Measurements from ENCODE around the gene CFAP20DC.
"Not testable (repeated sequence)": the region's sequence is repeated elsewhere in the genome, so short reads cannot be mapped to it uniquely, and the experiment has no call there.

Gene CFAP20DC

GRCh38 chr3:59049671-59050331, at the start of gene CFAP20DC:
CFAP20DC (minus strand) TSS chr3:59050025; CDS start chr3:59049631, 394 bp downstream.
- H3K27ac Mint-ChIP-seq: peak within 1 kb of the TSS; percentile 39
- H3K27me3 Mint-ChIP-seq (ENCODE audit: low read depth, poor library complexity): no peaks in the 10 kb centered on the region
- peak within 1 kb of the TSS; percentile 84 for H3K4me3 Mint-ChIP-seq
- H3K4me1 Mint-ChIP-seq: peaks cover 39% of the 10 kb centered on the region
- no peak for TF ChIP-seq CTCF (IDR thresholded peaks at IDR 0.05)
- peak; percentile 93 for DNase-seq
- H3K9me3 Mint-ChIP-seq: peaks cover 5% of the 10 kb centered on the region
- H3K36me3 Mint-ChIP-seq (ENCODE audit: low read depth): peaks cover 8% of the 10 kb centered on the region

- not testable (repeated sequence) for DNase-seq, H3K27ac Mint-ChIP-seq, H3K4me3 Mint-ChIP-seq
- peaks cover 31% of the 10 kb centered on the region for H3K9me3 Mint-ChIP-seq
- H3K4me1 Mint-ChIP-seq: peaks cover 32% of the 10 kb centered on the region
- peaks cover 13% of the 10 kb centered on the region for H3K27me3 Mint-ChIP-seq (ENCODE audit: low read depth, poor library complexity)
- peaks cover 15% of the 10 kb centered on the region for H3K36me3 Mint-ChIP-seq (ENCODE audit: low read depth)
Measured at GRCh38 chr3:59098516-59098915, 48.7 kb upstream of the CFAP20DC start.

GRCh38 chr3:59094446-59094845, 44.6 kb upstream of the CFAP20DC start:
- TF ChIP-seq CTCF (IDR thresholded peaks at IDR 0.05): no peak
- peaks cover 31% of the 10 kb centered on the region for H3K9me3 Mint-ChIP-seq
- H3K27ac Mint-ChIP-seq: no peak overlapping the region
- no peaks in the 10 kb centered on the region for H3K4me1 Mint-ChIP-seq
- peaks cover 7% of the 10 kb centered on the region for H3K27me3 Mint-ChIP-seq (ENCODE audit: low read depth, poor library complexity)
- no peak for DNase-seq
- H3K36me3 Mint-ChIP-seq (ENCODE audit: low read depth): peaks cover 15% of the 10 kb centered on the region
- H3K4me3 Mint-ChIP-seq: no peak overlapping the region

GRCh38 chr3:59093521-59093920, 43.7 kb upstream of the CFAP20DC start:
- H3K36me3 Mint-ChIP-seq (ENCODE audit: low read depth): peaks cover 9% of the 10 kb centered on the region
- H3K27me3 Mint-ChIP-seq (ENCODE audit: low read depth, poor library complexity): peaks cover 6% of the 10 kb centered on the region
- TF ChIP-seq CTCF (IDR thresholded peaks at IDR 0.05): no peak

GRCh38 chr3:59088761-59089160, 38.9 kb upstream of the CFAP20DC start:
- no peak overlapping the region for H3K27ac Mint-ChIP-seq
- H3K36me3 Mint-ChIP-seq (ENCODE audit: low read depth): no peaks in the 10 kb centered on the region
- H3K4me1 Mint-ChIP-seq: no peaks in the 10 kb centered on the region
- no peak for TF ChIP-seq CTCF (IDR thresholded peaks at IDR 0.05)
- no peaks in the 10 kb centered on the region for H3K27me3 Mint-ChIP-seq (ENCODE audit: low read depth, poor library complexity)
- no peaks in the 10 kb centered on the region for H3K9me3 Mint-ChIP-seq
- no peak for DNase-seq
- H3K4me3 Mint-ChIP-seq: no peak overlapping the region

More at GRCh38 chr3:59093521-59093920, 43.7 kb upstream of the CFAP20DC start:
- H3K27ac Mint-ChIP-seq: no peak overlapping the region
- no peaks in the 10 kb centered on the region for H3K4me1 Mint-ChIP-seq
- H3K4me3 Mint-ChIP-seq: no peak overlapping the region
- DNase-seq: no peak
- peaks cover 25% of the 10 kb centered on the region for H3K9me3 Mint-ChIP-seq

- no peak for DNase-seq
- no peaks in the 10 kb centered on the region for H3K36me3 Mint-ChIP-seq (ENCODE audit: low read depth)
- no peaks in the 10 kb centered on the region for H3K9me3 Mint-ChIP-seq
- peaks cover 10% of the 10 kb centered on the region for H3K27me3 Mint-ChIP-seq (ENCODE audit: low read depth, poor library complexity)
- TF ChIP-seq CTCF (IDR thresholded peaks at IDR 0.05): no peak
- no peak overlapping the region for H3K4me3 Mint-ChIP-seq
- H3K27ac Mint-ChIP-seq: no peak overlapping the region
- no peaks in the 10 kb centered on the region for H3K4me1 Mint-ChIP-seq
Measured at GRCh38 chr3:59085976-59086375, 36.2 kb upstream of the CFAP20DC start.

All from nephron progenitor cell (in vitro differentiated cells).